ENCODE data around the gene NFATC1.

DNA sequence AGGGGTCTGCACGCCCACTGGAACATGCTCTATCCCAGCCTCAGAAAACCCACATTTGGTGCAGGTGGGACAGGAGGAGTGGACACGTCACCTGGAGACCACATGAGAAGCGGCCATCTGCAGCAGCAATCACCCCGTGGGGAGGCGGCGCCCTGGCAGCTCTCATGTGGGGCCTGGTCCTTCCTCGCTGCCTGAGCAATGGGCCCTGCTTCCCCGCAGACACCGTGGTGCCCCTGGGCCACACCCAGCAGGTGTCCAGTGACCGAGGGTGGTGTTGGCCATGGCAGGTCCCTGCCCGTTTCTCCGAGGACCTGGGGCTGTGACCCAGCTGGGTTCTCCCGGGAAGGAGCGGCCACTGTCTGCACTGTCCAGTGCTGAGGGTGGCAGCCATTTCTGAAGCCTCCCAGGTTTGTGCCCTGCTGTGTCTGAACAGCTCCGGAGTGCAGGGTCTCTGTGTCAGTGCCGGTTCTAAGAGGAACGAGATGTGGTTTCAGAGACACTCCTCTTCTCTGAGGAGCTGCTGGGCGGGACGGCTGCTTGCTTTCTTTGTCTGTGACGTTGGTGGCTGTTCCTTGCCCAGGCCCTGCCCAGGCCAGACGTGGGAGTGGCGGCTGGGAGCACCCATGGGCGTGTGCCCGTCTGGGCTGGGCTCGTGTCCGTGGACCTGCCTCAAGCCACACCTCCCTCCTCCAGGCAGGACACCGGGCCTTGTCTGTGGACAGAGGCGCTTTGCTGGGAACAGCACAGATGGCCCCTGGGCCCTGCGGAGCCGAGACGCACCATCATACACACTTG, 44.8 kb downstream of the NFATC1 start:
- no peak for TF ChIP-seq TAF1 (IDR thresholded peaks at IDR 0.05; ENCODE audit: borderline replicate concordance, insufficient read depth, low read length)
- TF ChIP-seq, protein P1, sequence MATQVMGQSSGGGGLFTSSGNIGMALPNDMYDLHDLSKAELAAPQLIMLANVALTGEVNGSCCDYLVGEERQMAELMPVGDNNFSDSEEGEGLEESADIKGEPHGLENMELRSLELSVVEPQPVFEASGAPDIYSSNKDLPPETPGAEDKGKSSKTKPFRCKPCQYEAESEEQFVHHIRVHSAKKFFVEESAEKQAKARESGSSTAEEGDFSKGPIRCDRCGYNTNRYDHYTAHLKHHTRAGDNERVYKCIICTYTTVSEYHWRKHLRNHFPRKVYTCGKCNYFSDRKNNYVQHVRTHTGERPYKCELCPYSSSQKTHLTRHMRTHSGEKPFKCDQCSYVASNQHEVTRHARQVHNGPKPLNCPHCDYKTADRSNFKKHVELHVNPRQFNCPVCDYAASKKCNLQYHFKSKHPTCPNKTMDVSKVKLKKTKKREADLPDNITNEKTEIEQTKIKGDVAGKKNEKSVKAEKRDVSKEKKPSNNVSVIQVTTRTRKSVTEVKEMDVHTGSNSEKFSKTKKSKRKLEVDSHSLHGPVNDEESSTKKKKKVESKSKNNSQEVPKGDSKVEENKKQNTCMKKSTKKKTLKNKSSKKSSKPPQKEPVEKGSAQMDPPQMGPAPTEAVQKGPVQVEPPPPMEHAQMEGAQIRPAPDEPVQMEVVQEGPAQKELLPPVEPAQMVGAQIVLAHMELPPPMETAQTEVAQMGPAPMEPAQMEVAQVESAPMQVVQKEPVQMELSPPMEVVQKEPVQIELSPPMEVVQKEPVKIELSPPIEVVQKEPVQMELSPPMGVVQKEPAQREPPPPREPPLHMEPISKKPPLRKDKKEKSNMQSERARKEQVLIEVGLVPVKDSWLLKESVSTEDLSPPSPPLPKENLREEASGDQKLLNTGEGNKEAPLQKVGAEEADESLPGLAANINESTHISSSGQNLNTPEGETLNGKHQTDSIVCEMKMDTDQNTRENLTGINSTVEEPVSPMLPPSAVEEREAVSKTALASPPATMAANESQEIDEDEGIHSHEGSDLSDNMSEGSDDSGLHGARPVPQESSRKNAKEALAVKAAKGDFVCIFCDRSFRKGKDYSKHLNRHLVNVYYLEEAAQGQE (IDR thresholded peaks at IDR 0.05; ENCODE audit: insufficient read depth in 1 of 2, low read depth in 2 of 2, low read length in 2 of 2): no peak
- no peak for TF ChIP-seq FOXP2 (optimal IDR thresholded peaks at IDR 0.05; ENCODE audit: borderline replicate concordance, extremely low read depth, extremely low read length, insufficient read depth)
- TF ChIP-seq SIN3A (IDR thresholded peaks at IDR 0.05; ENCODE audit: borderline replicate concordance, insufficient read depth, low read length): no peak
